ENCODE results near the gene YIPF7. TPM values are rescaled to one million over a fixed set of nuclear protein-coding genes. Genes with fewer than 3 reads are reported as not detected.
A peak's percentile ranks its signal among the peaks of the same experiment; 100 is the strongest.

Gene YIPF7
- polyA plus RNA-seq, 3 donors, result not detected

DNA sequence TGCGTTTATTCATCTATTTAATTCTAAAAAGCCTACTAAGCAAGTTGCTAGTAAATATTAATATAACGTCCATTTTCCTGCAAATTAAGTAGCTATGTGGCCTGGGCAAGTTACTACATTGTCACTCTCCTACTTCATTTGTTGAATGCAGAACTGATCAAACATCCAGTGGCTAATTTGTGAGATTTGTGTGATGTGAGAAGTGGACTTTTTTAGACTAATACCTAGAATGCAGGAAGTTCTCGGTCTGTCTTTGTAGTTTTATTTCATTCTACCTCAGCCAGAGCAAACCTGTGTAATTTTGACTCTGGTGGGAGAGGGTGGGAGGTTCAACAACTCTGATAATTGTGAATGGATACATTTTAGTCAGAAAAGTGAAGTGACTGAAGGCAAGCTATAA, 27.6 kb upstream of the YIPF7 start:
- peak overlapping the region; percentile 89 to 98 (median 91) for H3K4me3 ChIP-seq (replicated peaks in 1 of 3; ENCODE audit: low read depth in 2 of 3, low read length in 3 of 3)
- peaks cover 13 to 22% of the 10 kb centered on the region in 2 donors for H3K4me1 ChIP-seq (ENCODE audit: control insufficient read depth in 1 of 2, insufficient read depth in 2 of 2, low read length in 2 of 2)
- peaks cover 0 to 3% (median 0%) of the 10 kb centered on the region in 7 donors for H3K9me3 Mint-ChIP-seq
- peak overlapping the region; percentile 78 for H3K4me2 ChIP-seq (replicated peaks; ENCODE audit: extremely low read depth, low read length, poor library complexity, severe bottlenecking)
- peaks cover 26 to 28% of the 10 kb centered on the region in 2 donors for H3K36me3 ChIP-seq (replicated peaks in 1 of 2; ENCODE audit: control insufficient read depth in 1 of 2, insufficient read depth in 2 of 2, low read length in 2 of 2)
- WGBS (ENCODE audit: insufficient coverage), result no CpG with 5 or more reads among the region's 3 CpGs
- peaks cover 11 to 19% of the 10 kb centered on the region in 2 donors for H3K36me3 Mint-ChIP-seq
- H4K20me1 ChIP-seq (ENCODE audit: insufficient read depth, low read length), result no peaks in the 10 kb centered on the region
- DNase-seq, result peak; percentile 3 to 4 (median 4)
- intact Hi-C loops (cut with micrococcal nuclease), result no loop called here
- peaks cover 37% of the 10 kb centered on the region for H3K79me2 ChIP-seq (ENCODE audit: insufficient read depth, low read length)
- TF ChIP-seq, protein P1, sequence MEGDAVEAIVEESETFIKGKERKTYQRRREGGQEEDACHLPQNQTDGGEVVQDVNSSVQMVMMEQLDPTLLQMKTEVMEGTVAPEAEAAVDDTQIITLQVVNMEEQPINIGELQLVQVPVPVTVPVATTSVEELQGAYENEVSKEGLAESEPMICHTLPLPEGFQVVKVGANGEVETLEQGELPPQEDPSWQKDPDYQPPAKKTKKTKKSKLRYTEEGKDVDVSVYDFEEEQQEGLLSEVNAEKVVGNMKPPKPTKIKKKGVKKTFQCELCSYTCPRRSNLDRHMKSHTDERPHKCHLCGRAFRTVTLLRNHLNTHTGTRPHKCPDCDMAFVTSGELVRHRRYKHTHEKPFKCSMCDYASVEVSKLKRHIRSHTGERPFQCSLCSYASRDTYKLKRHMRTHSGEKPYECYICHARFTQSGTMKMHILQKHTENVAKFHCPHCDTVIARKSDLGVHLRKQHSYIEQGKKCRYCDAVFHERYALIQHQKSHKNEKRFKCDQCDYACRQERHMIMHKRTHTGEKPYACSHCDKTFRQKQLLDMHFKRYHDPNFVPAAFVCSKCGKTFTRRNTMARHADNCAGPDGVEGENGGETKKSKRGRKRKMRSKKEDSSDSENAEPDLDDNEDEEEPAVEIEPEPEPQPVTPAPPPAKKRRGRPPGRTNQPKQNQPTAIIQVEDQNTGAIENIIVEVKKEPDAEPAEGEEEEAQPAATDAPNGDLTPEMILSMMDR (IDR thresholded peaks at IDR 0.05), result no peak
- H3K27ac ChIP-seq (ENCODE audit: low read depth in 1 of 2, low read length in 2 of 2), result peak overlapping the region; percentile 73 to 95
- H3K27ac Mint-ChIP-seq, result peak overlapping the region; percentile 95 to 99 (median 99)
- peak overlapping the region; percentile 86 for H3K9ac ChIP-seq (ENCODE audit: insufficient read depth, low read length, poor library complexity, severe bottlenecking)
- peaks cover 18% of the 10 kb centered on the region for H3K4me1 Mint-ChIP-seq
- peaks cover 0 to 3% of the 10 kb centered on the region in 2 donors for H3K27me3 ChIP-seq (ENCODE audit: control insufficient read depth in 2 of 2, insufficient read depth in 2 of 2, low read length in 2 of 2)
- H3K4me3 Mint-ChIP-seq, result peak overlapping the region; percentile 97 to 99
- H3K9me3 ChIP-seq (replicated peaks in 1 of 2; ENCODE audit: control insufficient read depth in 1 of 2, insufficient read depth in 1 of 2, low read length in 2 of 2), result no peaks in the 10 kb centered on the region
- peak overlapping the region; percentile 98 for H2AFZ ChIP-seq (ENCODE audit: insufficient read depth, low read depth, low read length, poor library complexity, severe bottlenecking)
- H3K27me3 Mint-ChIP-seq (ENCODE audit: low read depth in 3 of 3), result peaks cover 4 to 6% (median 6%) of the 10 kb centered on the region in 3 donors

DNA sequence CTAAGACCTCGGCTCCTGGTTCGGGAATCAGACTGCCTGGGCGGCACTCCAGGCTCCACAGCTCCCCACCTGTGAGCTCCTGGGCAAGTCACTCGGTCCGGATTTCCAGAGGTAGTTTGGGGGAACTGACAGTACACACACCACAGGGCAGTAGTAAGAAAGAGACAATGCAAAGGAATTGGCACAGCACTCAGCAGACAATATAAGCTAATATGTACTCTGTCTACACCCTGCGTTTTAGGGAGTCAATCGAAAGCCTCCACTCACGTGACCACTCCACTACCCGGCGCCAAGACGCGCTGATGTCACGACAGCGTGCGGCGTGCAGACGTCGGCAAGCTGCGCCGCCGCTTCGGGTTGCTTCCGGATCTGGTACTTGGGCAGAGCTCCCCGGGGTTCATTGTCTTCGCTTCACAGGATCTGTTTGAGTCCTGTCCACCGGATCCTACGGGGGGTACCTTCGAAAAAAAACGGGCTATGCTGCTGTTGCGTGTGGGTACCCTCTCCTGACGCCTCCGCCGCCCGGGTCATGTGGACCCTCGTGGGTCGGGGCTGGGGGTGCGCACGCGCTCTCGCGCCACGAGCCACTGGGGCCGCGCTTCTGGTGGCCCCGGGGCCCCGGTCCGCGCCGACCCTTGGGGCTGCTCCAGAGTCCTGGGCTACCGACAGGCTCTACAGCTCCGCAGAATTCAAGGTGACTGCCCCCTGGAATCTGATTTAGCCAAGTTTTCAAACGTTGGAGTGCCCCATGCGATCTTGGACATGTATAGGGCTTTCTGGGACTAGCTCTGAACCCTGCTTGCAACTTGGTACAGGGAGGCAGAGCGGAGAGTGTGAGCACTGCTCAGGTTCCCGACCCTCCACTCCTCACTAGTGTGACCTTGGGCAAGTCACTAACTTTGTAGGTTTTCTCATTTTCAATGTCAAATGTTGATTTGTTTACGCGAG, 26.9 kb upstream of the YIPF7 start, which contains the start of gene GUF1:
Gene GUF1 (plus strand): TSS at position 327 of the 948 bp plus-strand sequence. CDS start 203 bp downstream, at position 530.
- Histone ChIP-seq H3K4me1 (ENCODE audit: control insufficient read depth in 1 of 2, insufficient read depth in 2 of 2, low read length in 2 of 2) (peaks cover 13 to 22% of the 10 kb centered on the region in 2 donors), H2AFZ (ENCODE audit: insufficient read depth, low read depth, low read length, poor library complexity, severe bottlenecking) (peak within 1 kb of the TSS; percentile 98), H3K79me2 (ENCODE audit: insufficient read depth, low read length) (peaks cover 37% of the 10 kb centered on the region), H3K9me3 (replicated peaks in 1 of 2; ENCODE audit: control insufficient read depth in 1 of 2, insufficient read depth in 1 of 2, low read length in 2 of 2) (no peaks in the 10 kb centered on the region), H3K27me3 (ENCODE audit: control insufficient read depth in 2 of 2, insufficient read depth in 2 of 2, low read length in 2 of 2) (peaks cover 0 to 3% of the 10 kb centered on the region in 2 donors), H3K9ac (ENCODE audit: insufficient read depth, low read length, poor library complexity, severe bottlenecking) (peak within 1 kb of the TSS; percentile 86), H3K36me3 (replicated peaks in 1 of 2; ENCODE audit: control insufficient read depth in 1 of 2, insufficient read depth in 2 of 2, low read length in 2 of 2) (peaks cover 19 to 21% of the 10 kb centered on the region in 2 donors), H4K20me1 (ENCODE audit: insufficient read depth, low read length) (no peaks in the 10 kb centered on the region), H3K4me2 (replicated peaks; ENCODE audit: extremely low read depth, low read length, poor library complexity, severe bottlenecking) (peak within 1 kb of the TSS; percentile 78), H3K27ac (ENCODE audit: low read depth in 1 of 2, low read length in 2 of 2) (peak within 1 kb of the TSS; percentile 73 to 95), H3K4me3 (replicated peaks in 1 of 3; ENCODE audit: low read depth in 2 of 3, low read length in 3 of 3) (peak within 1 kb of the TSS; percentile 89 to 98 (median 91))
- TF ChIP-seq, protein P1 (IDR thresholded peaks at IDR 0.05), result no peak
- Mint-ChIP-seq H3K27ac (peak within 1 kb of the TSS; percentile 95 to 99 (median 99)), H3K4me3 (peak within 1 kb of the TSS; percentile 97 to 99), H3K36me3 (peaks cover 10 to 16% of the 10 kb centered on the region in 2 donors), H3K27me3 (ENCODE audit: low read depth in 3 of 3) (peaks cover 4 to 6% (median 6%) of the 10 kb centered on the region in 3 donors), H3K4me1 (peaks cover 18% of the 10 kb centered on the region), H3K9me3 (peaks cover 0 to 3% (median 0%) of the 10 kb centered on the region in 7 donors)
- intact Hi-C loops (cut with micrococcal nuclease), result no loop called here
- peak; percentile 87 to 88 (median 87) for DNase-seq
- under 1% methylated on average over 48 of the region's 57 CpGs for WGBS (ENCODE audit: insufficient coverage)
